Central memory CD8-positive, alpha-beta T cell (primary cell): ENCODE measurements around the gene USP6NL.

Experiments
- ATAC-seq: fragments of 150-1000 bp; cut with Tn5 transposase; replicated peaks from 2 replicates; pipeline ENCODE4 v1.10.0; 2022; ENCODE audit warnings: mild to moderate bottlenecking, moderate FRiP score, moderate number of reproducible peaks; ENCODE audit not compliant: poor library complexity, severe bottlenecking; ENCODE audit errors: extremely low read depth
- DNase-seq, 2 donors: peaks; one replicate each; pipeline ENCODE4 v3.0.0; 2021; ENCODE audit warnings: low spot score in 2 of 2
- H3K27ac Mint-ChIP-seq: one replicate; pipeline ENCODE4 v1.8.0; 2022; ENCODE audit warnings: low read depth, mild to moderate bottlenecking, moderate library complexity, mixed read lengths
- H3K27me3 Mint-ChIP-seq: one replicate; pipeline ENCODE4 v1.8.0; 2022; ENCODE audit warnings: mixed read lengths
- H3K36me3 Mint-ChIP-seq: one replicate; pipeline ENCODE4 v1.8.0; 2022; ENCODE audit warnings: mild to moderate bottlenecking, moderate library complexity, mixed read lengths; ENCODE audit not compliant: insufficient read depth
- H3K4me1 Mint-ChIP-seq: one replicate; pipeline ENCODE4 v1.8.0; 2022; ENCODE audit warnings: mixed read lengths
- H3K4me3 Mint-ChIP-seq: one replicate; pipeline ENCODE4 v1.8.0; 2022; ENCODE audit warnings: mild to moderate bottlenecking, moderate library complexity, mixed read lengths
- H3K9me3 Mint-ChIP-seq: one replicate; pipeline ENCODE4 v1.8.0; 2022; ENCODE audit warnings: mixed read lengths

The USP6NL gene

DNA sequence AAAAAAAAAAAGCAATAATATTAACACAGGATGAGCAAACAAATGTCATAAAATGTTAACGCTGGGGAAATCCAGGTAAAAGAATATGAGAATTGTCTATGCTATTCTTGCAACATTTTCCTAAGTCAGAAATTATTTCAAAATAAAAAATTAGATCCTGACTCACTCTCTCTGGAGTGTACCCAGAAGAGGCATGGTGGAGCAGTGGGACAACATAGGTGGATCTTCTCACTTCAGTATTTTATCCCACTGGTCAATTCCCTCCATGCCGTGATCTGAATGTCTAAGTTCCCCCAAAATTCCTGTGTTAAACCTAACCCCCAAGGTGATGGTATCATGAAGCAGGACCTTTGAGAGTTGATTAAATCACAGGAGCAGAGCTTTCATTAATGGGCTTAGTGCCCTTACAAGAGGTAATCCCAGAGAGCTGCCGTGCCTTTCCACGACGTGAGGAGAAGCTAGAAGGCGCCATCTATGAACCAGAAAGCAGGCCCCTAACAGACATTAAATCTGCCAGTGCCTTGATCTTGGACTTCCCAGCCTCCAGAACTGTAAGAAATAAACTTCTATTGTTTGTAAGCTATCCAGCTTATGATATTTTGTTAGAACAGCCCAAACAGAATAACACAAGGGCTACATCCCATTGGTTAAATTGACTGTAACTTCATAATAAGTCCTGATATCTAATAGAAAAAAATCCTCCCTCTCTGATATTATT, 35.2 kb downstream of the USP6NL start:
- H3K9me3 Mint-ChIP-seq = no peaks in the 10 kb centered on the region
- H3K27me3 Mint-ChIP-seq = peaks cover 16% of the 10 kb centered on the region
- H3K36me3 Mint-ChIP-seq = no peaks in the 10 kb centered on the region
- DNase-seq = no peak
- no peak for ATAC-seq
- no peak overlapping the region for H3K27ac Mint-ChIP-seq
- no peak overlapping the region for H3K4me3 Mint-ChIP-seq
- no peaks in the 10 kb centered on the region for H3K4me1 Mint-ChIP-seq

DNA sequence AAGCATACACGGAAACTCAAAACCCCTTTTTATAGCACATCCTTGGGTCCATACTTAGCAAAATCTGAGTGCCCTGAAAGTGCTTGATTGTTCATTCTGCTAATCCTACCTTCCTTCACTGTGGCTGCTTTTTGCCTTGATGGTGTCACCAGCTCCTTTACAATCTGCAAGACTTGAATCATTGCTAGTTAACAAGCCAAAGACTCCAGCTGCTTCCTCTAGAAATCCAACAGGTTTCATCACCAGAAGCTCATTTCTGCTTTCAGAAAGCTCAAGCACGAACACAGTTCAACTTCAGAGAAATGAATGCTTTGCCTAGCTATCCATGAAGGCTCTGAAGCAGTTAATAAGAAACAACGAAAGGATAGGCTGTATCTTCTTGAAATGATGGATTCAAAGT, 38.0 kb downstream of the USP6NL start:
- Mint-ChIP-seq H3K27me3 (peaks cover 16% of the 10 kb centered on the region), H3K36me3 (no peaks in the 10 kb centered on the region), H3K4me1 (no peaks in the 10 kb centered on the region), H3K4me3 (no peak overlapping the region), H3K27ac (no peak overlapping the region), H3K9me3 (no peaks in the 10 kb centered on the region)
- DNase-seq = no peak
- no peak for ATAC-seq

DNA sequence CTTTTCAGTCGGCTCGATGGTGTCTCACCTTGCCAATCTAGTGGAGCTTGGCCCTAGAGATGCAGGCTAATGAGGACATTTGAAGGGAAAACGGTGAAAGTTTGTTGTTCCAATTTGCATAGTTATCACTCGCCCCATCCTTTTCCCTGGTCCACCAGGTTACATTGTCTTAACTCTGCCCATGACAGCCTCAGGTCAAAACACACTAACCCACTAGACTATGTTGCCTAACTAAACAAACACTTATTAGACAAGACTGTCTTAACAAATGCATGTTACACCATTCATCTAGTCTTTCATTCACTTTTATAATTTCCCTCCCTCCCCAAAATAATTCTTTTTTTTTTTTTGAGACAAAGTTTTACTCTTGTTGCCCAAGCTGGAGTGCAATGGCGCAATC, 40.7 kb downstream of the USP6NL start:
- no peak overlapping the region for H3K27ac Mint-ChIP-seq
- H3K4me3 Mint-ChIP-seq = no peak overlapping the region
- no peaks in the 10 kb centered on the region for H3K4me1 Mint-ChIP-seq
- H3K36me3 Mint-ChIP-seq = no peaks in the 10 kb centered on the region
- peaks cover 16% of the 10 kb centered on the region for H3K27me3 Mint-ChIP-seq
- DNase-seq = no peak
- H3K9me3 Mint-ChIP-seq = no peaks in the 10 kb centered on the region
- ATAC-seq = no peak

DNA sequence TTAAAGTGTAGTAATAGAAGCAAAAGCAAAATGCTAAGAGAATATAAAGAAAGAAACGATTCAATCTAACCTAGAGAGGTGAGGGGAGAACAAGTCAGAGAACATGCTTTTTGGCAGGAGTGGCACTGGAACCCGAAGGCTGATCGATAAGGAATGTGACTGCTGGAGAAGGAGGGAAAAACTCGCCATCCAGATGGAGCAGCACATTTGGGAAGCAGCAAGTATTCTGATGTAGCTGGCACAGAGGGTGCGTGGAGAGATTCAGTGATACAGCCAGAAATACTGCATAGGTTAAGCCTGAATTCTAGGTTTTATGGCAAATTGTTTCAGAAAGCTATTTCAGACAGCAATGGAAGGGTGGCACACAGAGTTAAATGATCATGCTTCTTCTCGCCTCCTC, 42.0 kb downstream of the USP6NL start:
- Mint-ChIP-seq H3K27me3 (peaks cover 9% of the 10 kb centered on the region), H3K27ac (no peak overlapping the region), H3K9me3 (no peaks in the 10 kb centered on the region), H3K4me3 (no peak overlapping the region), H3K36me3 (peaks cover 1% of the 10 kb centered on the region), H3K4me1 (no peaks in the 10 kb centered on the region)
- no peak for DNase-seq
- no peak for ATAC-seq

DNA sequence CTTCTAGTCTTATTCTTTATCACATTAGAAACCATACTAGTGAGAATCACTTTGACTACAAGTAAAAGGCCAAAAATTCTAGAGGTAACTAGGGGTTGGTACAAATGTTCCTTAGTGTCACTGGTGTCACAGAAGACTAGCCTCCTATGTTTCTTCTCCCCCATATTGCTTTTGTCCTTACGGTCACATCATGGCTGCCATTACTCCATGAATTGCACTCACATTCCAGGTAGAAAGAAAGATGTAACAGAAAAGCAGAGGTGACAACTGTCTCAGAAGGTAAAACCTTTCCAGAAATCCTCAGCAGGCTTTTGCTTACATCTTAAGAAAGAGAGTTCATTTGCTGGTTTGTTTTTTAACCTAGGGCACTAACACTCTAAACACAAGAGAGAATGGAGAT, 42.9 kb downstream of the USP6NL start:
- no peaks in the 10 kb centered on the region for H3K27me3 Mint-ChIP-seq

DNA sequence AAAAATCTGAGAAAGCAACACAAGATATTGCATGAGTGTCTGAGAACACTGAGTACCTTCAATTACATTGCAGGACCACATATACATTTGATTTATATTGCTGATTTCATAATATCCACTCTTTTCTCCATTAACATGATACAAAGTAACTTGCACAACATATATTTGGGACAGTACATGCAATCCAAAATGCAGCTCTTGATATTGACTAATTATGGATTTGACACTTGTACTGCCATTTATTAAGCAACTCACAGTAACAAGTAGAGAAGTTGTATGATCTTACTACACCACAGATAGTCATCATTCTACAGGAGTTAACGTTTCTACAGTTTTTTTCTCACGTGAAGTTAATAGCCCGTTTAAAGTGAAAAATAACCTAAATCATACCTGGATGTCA, 46.7 kb downstream of the USP6NL start:
- H3K4me3 Mint-ChIP-seq = no peak overlapping the region
- no peaks in the 10 kb centered on the region for H3K27me3 Mint-ChIP-seq
- no peak overlapping the region for H3K27ac Mint-ChIP-seq
- no peaks in the 10 kb centered on the region for H3K9me3 Mint-ChIP-seq
- DNase-seq = no peak
- peaks cover 1% of the 10 kb centered on the region for H3K36me3 Mint-ChIP-seq
- no peak for ATAC-seq
- no peaks in the 10 kb centered on the region for H3K4me1 Mint-ChIP-seq

More for the DNA sequence above, 42.9 kb downstream of the USP6NL start:
- Mint-ChIP-seq H3K4me3 (no peak overlapping the region), H3K4me1 (no peaks in the 10 kb centered on the region), H3K36me3 (peaks cover 1% of the 10 kb centered on the region), H3K27ac (no peak overlapping the region), H3K9me3 (no peaks in the 10 kb centered on the region)
- ATAC-seq (no peak), DNase-seq (no peak)

GRCh38 chr10:11563936-11564335, 47.5 kb downstream of the USP6NL start:
- H3K27me3 Mint-ChIP-seq = no peaks in the 10 kb centered on the region
- no peaks in the 10 kb centered on the region for H3K9me3 Mint-ChIP-seq
- H3K27ac Mint-ChIP-seq = no peak overlapping the region
- no peak overlapping the region for H3K4me3 Mint-ChIP-seq
- ATAC-seq (no peak), DNase-seq (no peak)
- peaks cover 1% of the 10 kb centered on the region for H3K36me3 Mint-ChIP-seq
- H3K4me1 Mint-ChIP-seq = no peaks in the 10 kb centered on the region

GRCh38 chr10:11562888-11563287, 48.6 kb downstream of the USP6NL start:
- no peaks in the 10 kb centered on the region for H3K9me3 Mint-ChIP-seq
- no peak for ATAC-seq

DNA sequence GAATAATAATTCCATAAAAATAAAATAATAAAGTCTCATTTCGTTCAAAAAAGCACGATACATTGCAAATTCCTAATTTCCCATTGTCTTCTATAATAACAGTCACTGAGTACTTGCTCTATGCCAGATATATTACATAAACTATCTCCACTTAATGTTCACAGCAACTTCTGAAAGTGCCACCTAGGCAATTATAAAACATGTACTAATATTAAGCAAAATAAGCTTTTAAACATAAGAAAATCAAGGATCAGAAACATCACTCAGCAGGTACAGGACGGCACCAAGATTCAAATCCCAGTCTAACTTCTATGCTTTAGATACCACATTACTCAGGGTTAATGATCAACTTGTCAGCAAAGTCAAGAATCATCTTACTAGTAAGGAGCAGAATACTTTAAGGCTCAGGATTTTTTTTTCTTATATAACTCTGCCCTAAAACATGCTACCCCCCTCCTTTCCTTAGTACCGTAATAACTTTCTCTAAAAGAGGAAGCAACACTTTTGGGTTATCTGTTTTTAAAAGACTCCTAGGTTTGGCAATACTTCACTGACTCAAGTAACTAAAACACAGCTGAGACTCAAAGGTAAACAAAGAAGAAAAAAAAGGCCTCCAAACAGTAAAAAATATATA, 51.3 kb downstream of the USP6NL start:
- no peaks in the 10 kb centered on the region for H3K4me1 Mint-ChIP-seq
- no peaks in the 10 kb centered on the region for H3K9me3 Mint-ChIP-seq
- peaks cover 14% of the 10 kb centered on the region for H3K27me3 Mint-ChIP-seq
- no peak overlapping the region for H3K27ac Mint-ChIP-seq
- H3K36me3 Mint-ChIP-seq = no peaks in the 10 kb centered on the region
- DNase-seq = no peak
- no peak overlapping the region for H3K4me3 Mint-ChIP-seq
- no peak for ATAC-seq

More at GRCh38 chr10:11562888-11563287, 48.6 kb downstream of the USP6NL start:
- Mint-ChIP-seq H3K4me3 (no peak overlapping the region), H3K36me3 (peaks cover 1% of the 10 kb centered on the region), H3K27ac (no peak overlapping the region), H3K4me1 (no peaks in the 10 kb centered on the region), H3K27me3 (no peaks in the 10 kb centered on the region)
- no peak for DNase-seq

GRCh38 chr10:11557967-11558366, 53.5 kb downstream of the USP6NL start:
- no peak overlapping the region for H3K4me3 Mint-ChIP-seq
- H3K4me1 Mint-ChIP-seq = no peaks in the 10 kb centered on the region
- H3K27ac Mint-ChIP-seq = no peak overlapping the region
- peaks cover 23% of the 10 kb centered on the region for H3K27me3 Mint-ChIP-seq
- DNase-seq (no peak), ATAC-seq (no peak)
- no peaks in the 10 kb centered on the region for H3K36me3 Mint-ChIP-seq
- no peaks in the 10 kb centered on the region for H3K9me3 Mint-ChIP-seq

DNA sequence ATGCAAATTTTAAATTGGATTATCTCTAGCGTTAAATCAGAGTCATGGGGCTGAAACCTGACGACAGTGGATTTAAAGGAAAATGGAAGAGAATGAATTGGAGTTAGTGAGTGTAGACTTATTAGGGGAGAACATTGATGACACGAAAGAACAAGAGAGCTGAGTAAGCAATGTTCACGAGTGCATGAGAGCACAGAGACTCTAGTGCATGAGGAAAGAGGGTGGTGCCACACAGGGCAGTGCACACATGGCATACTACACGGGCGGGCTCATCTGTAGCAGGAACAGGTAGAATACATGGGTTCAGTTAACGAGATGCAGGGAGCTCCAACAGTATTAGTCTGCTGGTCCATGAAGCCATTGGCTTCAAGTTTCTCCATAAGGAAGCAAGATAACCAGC, 53.9 kb downstream of the USP6NL start:
- Mint-ChIP-seq H3K4me1 (no peaks in the 10 kb centered on the region), H3K27ac (no peak overlapping the region), H3K9me3 (no peaks in the 10 kb centered on the region), H3K36me3 (no peaks in the 10 kb centered on the region), H3K27me3 (peaks cover 23% of the 10 kb centered on the region), H3K4me3 (no peak overlapping the region)
- no peak for ATAC-seq
- DNase-seq = no peak

DNA sequence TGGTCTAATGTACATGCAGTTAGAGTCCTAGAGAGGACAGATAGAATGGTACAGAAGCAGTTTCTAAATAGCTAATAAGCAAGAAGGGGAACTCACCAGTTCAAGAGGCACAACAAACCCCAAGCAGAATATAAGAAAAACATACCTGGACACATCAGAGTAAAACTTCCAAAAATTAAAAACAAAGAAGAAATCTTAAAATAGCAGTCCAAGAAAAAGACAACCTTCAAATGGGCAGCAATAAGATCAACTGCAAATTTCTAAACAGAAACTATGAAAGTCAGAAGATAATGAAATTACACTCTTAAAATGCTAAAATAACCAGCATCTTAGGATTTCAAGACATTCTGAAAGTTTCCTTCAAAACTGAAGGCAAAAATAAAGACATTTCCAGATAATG, 55.9 kb downstream of the USP6NL start:
- no peak for ATAC-seq
- no peaks in the 10 kb centered on the region for H3K4me1 Mint-ChIP-seq
- H3K36me3 Mint-ChIP-seq = no peaks in the 10 kb centered on the region

DNA sequence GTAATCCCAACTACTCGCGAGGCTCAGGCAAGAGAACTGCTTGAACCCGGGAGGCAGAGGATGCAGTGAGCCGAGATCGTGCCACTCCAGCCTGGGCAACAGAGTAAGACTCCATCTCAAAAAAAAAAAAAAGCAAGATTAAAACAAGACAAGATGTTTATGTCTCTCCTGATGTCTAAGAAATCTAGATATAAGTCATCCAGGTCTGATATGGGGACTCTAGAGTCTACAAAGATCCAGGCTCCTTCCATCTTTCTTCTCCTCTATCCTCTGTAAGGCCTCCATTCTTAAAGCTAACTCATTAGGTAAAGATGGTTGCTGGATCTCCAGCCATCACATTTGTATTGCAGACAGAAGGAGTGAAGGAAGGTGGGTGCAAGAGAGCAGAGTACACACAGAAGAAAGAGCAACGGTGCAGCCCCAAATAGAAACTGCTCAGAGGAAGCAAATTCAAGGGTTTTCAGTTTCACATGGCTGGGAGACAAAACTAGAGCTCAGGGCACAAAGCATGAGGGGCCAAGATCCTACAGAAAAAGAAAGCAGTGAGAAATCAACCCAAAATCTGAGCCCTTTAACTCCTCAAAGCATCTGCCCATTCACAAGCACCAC, 57.6 kb downstream of the USP6NL start:
- no peak overlapping the region for H3K27ac Mint-ChIP-seq
- H3K36me3 Mint-ChIP-seq = no peaks in the 10 kb centered on the region
- ATAC-seq (no peak), DNase-seq (no peak)
- H3K4me3 Mint-ChIP-seq = no peak overlapping the region
- peaks cover 23% of the 10 kb centered on the region for H3K27me3 Mint-ChIP-seq
- no peaks in the 10 kb centered on the region for H3K9me3 Mint-ChIP-seq
- no peaks in the 10 kb centered on the region for H3K4me1 Mint-ChIP-seq

More for the DNA sequence above, 55.9 kb downstream of the USP6NL start:
- H3K27me3 Mint-ChIP-seq = peaks cover 23% of the 10 kb centered on the region
- no peak for DNase-seq
- no peak overlapping the region for H3K27ac Mint-ChIP-seq
- H3K9me3 Mint-ChIP-seq = no peaks in the 10 kb centered on the region
- no peak overlapping the region for H3K4me3 Mint-ChIP-seq
